Stomach (tissue), 4 donors: ENCODE measurements around the gene FAM120A.

ENCODE experiments used
- EP300 ChIP-seq: sonication (generic); formaldehyde crosslinking; IDR thresholded peaks from one replicate; pipeline ENCODE4 v1.6.1; 2017; ENCODE audit warnings: antibody characterized with exemption
- POLR2A ChIP-seq, 4 donors: fragments of 450-650 bp; IDR thresholded peaks; one replicate each; pipeline ENCODE4 v1.6.1; 2016; ENCODE audit warnings: antibody characterized with exemption in 4 of 4, control low read depth in 2 of 4, mild to moderate bottlenecking in 1 of 4, moderate library complexity in 1 of 4
- POLR2AphosphoS5 ChIP-seq, 3 donors: sonication (generic); formaldehyde crosslinking; IDR thresholded peaks; one replicate each; pipeline ENCODE4 v1.6.1; 2016; ENCODE audit warnings: antibody characterized with exemption in 3 of 3
- TF ChIP-seq, protein P1 (sequence below), 7 experiments: fragments of 450-650 bp in 4 of 7; fragments of 200-600 bp in 3 of 7; sonication (generic) in 3 of 7; IDR thresholded peaks; one replicate each; pipeline ENCODE4 v1.5.1; 2016 to 2019; ENCODE audit warnings: antibody characterized with exemption in 7 of 7, control low read depth in 2 of 7, mild to moderate bottlenecking in 1 of 7

GRCh38 chr9:93464876-93465275 lies 13.4 kb downstream of the FAM120A start:
- TF ChIP-seq, protein P1, sequence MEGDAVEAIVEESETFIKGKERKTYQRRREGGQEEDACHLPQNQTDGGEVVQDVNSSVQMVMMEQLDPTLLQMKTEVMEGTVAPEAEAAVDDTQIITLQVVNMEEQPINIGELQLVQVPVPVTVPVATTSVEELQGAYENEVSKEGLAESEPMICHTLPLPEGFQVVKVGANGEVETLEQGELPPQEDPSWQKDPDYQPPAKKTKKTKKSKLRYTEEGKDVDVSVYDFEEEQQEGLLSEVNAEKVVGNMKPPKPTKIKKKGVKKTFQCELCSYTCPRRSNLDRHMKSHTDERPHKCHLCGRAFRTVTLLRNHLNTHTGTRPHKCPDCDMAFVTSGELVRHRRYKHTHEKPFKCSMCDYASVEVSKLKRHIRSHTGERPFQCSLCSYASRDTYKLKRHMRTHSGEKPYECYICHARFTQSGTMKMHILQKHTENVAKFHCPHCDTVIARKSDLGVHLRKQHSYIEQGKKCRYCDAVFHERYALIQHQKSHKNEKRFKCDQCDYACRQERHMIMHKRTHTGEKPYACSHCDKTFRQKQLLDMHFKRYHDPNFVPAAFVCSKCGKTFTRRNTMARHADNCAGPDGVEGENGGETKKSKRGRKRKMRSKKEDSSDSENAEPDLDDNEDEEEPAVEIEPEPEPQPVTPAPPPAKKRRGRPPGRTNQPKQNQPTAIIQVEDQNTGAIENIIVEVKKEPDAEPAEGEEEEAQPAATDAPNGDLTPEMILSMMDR (IDR thresholded peaks at IDR 0.05), result no peak
- TF ChIP-seq POLR2A (IDR thresholded peaks at IDR 0.05), result no peak
- no peak for TF ChIP-seq POLR2AphosphoS5 (IDR thresholded peaks at IDR 0.05)
- no peak for TF ChIP-seq EP300
